GM21526 (cell line): Measurements from ENCODE around the gene PCCB.

ENCODE experiments used
- ATAC-seq: cut with Tn5 transposase; IDR thresholded peaks from one replicate; pipeline ENCODE4 v1.9.1; 2021; ENCODE audit warnings: moderate library complexity; ENCODE audit not compliant: unreplicated experiment, low FRiP score

Gene PCCB

DNA sequence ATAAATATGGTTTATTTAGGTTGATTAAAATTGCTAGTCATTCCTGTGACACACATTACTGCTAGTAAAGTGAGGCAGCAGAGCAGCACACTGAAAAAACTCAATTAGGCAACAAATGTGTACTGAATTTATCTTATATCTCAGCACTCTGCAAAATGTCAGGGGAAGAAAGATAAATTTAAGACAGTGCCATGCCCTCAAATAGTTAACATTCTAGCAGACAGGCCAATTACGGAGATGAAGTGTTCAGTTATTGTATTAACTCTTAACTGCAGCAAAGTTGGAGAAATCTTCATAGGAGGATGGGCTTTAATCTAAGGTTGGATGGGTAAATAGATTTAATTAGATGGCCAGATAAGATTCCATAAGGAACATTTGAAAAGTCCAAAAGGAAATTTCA lies 127.9 kb downstream of the PCCB start:
- ATAC-seq, result no peak
